Suprapubic skin (tissue), 3 donors: ENCODE results near the gene CCDC178.

Experiments used
- CTCF ChIP-seq, 2 donors: fragments of 200-600 bp in 1 of 2; fragments of 450-650 bp in 1 of 2; sonication (generic) in 1 of 2; IDR thresholded peaks; one replicate each; pipeline ENCODE4 v1.5.1; 2016 to 2019; ENCODE audit warnings: antibody characterized with exemption in 2 of 2, mild to moderate bottlenecking in 1 of 2, moderate library complexity in 1 of 2
- POLR2A ChIP-seq, 2 donors: fragments of 450-650 bp; IDR thresholded peaks; one replicate each; pipeline ENCODE4 v1.6.1; 2017; ENCODE audit warnings: antibody characterized with exemption in 2 of 2, mild to moderate bottlenecking in 2 of 2, moderate library complexity in 2 of 2

- no peak for TF ChIP-seq CTCF (IDR thresholded peaks at IDR 0.05)
- no peak for TF ChIP-seq POLR2A (IDR thresholded peaks at IDR 0.05)
Observed at GRCh38 chr18:33101316-33101715, 339.2 kb downstream of the CCDC178 start.
